OCI-M2 (cell line): ENCODE measurements around the gene ATP11A.

Experiments
- DNase-seq: peaks from one replicate; lab custom pipeline; 2025; ENCODE audit not compliant: unreplicated experiment; lab: John Stamatoyannopoulos, UW

ATP11A gene

GRCh38 chr13:112690283-112690929, 568 bp downstream of the ATP11A start:
- DNase-seq, result no peak

GRCh38 chr13:112692104-112692503, 2.3 kb downstream of the ATP11A start:
- no peak for DNase-seq

DNA sequence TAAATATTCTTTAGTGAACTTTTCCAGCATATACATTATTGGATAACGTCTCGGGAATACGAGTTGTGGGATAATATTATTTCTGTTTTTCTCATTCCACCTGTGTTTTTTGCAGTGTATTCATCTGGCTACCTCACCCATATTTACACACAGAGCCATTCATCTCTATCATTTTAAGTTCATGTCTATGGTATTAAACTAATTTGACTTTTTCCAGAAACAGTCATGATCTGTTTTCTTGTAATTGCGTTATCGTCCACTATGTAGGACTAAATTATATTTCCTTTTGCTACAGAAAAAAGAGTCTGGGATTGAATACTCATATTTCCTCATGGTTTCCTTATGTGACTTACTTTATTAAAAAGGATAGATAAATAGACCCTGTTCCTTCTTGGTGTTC, 2.7 kb downstream of the ATP11A start:
- DNase-seq, result no peak

- DNase-seq, result no peak
Observed at GRCh38 chr13:112693831-112694497, 4.1 kb downstream of the ATP11A start.

GRCh38 chr13:112695121-112695520, 5.3 kb downstream of the ATP11A start:
- DNase-seq, result no peak

- no peak for DNase-seq
Observed at GRCh38 chr13:112696001-112696868, 6.4 kb downstream of the ATP11A start.

GRCh38 chr13:112696869-112697465, 7.1 kb downstream of the ATP11A start:
- DNase-seq, result no peak

DNA sequence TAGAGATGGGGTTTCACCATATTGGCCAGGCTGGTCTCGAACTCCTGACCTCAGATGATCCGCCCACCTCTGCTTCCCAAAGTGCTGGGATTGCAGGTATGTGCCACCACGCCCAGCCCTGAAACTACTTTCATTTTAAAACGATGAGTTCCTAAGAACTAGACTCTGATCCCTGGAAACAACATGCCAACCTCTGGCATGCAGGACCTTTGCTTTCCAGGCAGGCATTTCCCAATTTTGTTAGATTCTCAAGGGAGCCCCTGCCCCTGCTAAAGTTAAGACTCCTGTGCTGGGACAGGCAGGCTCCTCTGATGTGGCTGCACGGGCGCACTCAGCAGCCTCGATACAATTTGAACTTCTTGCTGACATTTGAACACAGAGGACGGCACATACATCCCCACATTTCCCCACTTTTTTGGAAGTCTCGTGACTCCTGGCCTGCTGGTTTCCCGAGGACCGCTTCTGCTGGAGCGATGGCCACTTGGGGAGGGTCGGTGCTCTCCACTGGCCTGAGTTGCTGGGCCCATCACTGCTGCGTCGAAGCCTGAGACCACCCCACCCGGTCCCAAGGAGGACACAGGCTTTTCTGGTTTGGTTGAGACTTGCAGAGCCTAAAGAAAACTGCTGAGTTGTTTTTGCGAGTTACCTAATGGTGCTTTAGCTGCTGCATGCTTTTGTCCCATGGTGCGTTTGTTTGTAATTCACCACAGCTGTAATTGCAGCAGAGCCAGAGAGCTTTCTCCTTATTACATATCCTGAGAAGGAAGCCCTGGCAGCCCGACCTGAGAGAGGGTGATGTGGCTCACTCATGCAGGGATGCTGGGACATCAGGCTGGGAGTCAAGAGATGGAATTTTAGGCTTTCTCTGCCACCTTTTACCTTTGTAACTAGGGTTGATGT, 8.2 kb downstream of the ATP11A start:
- no peak for DNase-seq

GRCh38 chr13:112699322-112699918, 9.6 kb downstream of the ATP11A start:
- DNase-seq, result no peak

GRCh38 chr13:112700291-112701060, 10.6 kb downstream of the ATP11A start:
- no peak for DNase-seq

DNA sequence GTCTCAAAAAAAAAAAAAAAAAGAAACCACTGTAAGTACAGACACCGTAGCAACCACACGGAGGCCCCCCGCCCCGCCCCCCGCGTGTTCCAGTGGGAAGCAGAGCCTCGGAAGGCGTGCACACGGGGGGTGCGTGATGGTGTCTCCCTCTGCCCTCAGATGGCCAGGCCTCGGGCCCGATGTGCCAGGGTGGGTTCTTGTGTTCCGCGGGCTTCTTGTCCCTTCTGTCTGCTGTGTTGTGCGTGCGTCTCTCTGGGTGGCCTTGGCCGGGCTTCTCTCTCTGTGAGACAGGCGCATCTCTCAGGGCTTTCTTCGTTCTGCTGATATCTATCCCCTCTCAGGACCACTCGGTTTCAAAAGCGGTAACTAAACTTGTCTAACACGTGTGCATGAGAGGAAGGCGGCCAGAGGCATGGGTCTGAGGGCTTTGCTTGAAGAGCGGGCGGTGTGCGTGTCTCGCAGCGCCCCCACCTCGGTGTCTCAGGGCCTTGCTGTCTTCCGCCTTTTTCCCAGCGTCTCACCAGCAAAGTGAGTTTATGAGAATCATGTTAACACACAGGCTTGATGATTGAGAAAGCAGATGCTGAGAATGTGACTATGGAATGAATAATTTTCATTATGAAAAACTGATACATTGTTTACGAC, 12.6 kb downstream of the ATP11A start:
- DNase-seq, result no peak

- DNase-seq, result no peak
Observed at GRCh38 chr13:112702986-112703379, 13.1 kb downstream of the ATP11A start.

GRCh38 chr13:112703449-112704284, 13.8 kb downstream of the ATP11A start:
- DNase-seq, result no peak

GRCh38 chr13:112704308-112705145, 14.7 kb downstream of the ATP11A start:
- no peak for DNase-seq

- DNase-seq, result no peak
Observed at GRCh38 chr13:112705286-112705685, 15.4 kb downstream of the ATP11A start.

GRCh38 chr13:112706171-112706570, 16.3 kb downstream of the ATP11A start:
- DNase-seq, result no peak
